GM23338 (cell line): ENCODE results near the gene SGCD. TPM values are rescaled to one million over a fixed set of nuclear protein-coding genes. Genes with fewer than 3 reads are reported as not detected.

ENCODE experiments used
- ATAC-seq: fragments of 200-7000 bp; cut with Tn5 transposase; 3 replicates; pipeline ENCODE4 v1.9.1; 2020
- DNase-seq: peaks from one replicate; pipeline ENCODE4 v3.0.0-alpha.2; 2015; ENCODE audit warnings: low spot score
- H2AFZ ChIP-seq: fragments of 200-600 bp; sonication (generic); 2 replicates; pipeline ENCODE4 v1.8.0; 2016; ENCODE audit warnings: antibody characterized with exemption, mild to moderate bottlenecking, moderate library complexity
- H3F3A ChIP-seq: fragments of 200-600 bp; sonication (generic); replicated peaks from 2 replicates; pipeline ENCODE4 v1.8.0; 2017; ENCODE audit warnings: antibody characterized with exemption, mixed run types, low read depth
- H3K27ac ChIP-seq: fragments of 200-600 bp; sonication (generic); 2 replicates; pipeline ENCODE4 v1.6.1; 2016; ENCODE audit warnings: low read depth
- H3K27me3 ChIP-seq: fragments of 200-600 bp; sonication (generic); 2 replicates; pipeline ENCODE4 v1.8.0; 2016; ENCODE audit warnings: mild to moderate bottlenecking, mixed run types, moderate library complexity; ENCODE audit not compliant: insufficient read depth
- H3K36me3 ChIP-seq: fragments of 200-600 bp; sonication (generic); 2 replicates; pipeline ENCODE4 v1.8.0; 2016; ENCODE audit warnings: mild to moderate bottlenecking; ENCODE audit not compliant: insufficient read depth
- H3K4me1 ChIP-seq: fragments of 200-600 bp; sonication (generic); 2 replicates; pipeline ENCODE4 v1.8.0; 2016; ENCODE audit warnings: mild to moderate bottlenecking, moderate library complexity; ENCODE audit not compliant: insufficient read depth
- H3K4me2 ChIP-seq: fragments of 200-600 bp; sonication (generic); 2 replicates; pipeline ENCODE4 v1.7.1; 2017; ENCODE audit warnings: mixed run types
- H3K4me3 ChIP-seq: fragments of 200-600 bp; sonication (generic); 2 replicates; pipeline ENCODE4 v1.6.1; 2016; ENCODE audit warnings: mixed run types
- H3K79me2 ChIP-seq: fragments of 200-600 bp; sonication (generic); replicated peaks from 2 replicates; pipeline ENCODE4 v1.8.0; 2017; ENCODE audit warnings: mild to moderate bottlenecking; ENCODE audit not compliant: insufficient read depth
- H3K9me2 ChIP-seq: fragments of 200-600 bp; sonication (generic); 2 replicates; pipeline ENCODE4 v1.8.0; 2017; ENCODE audit not compliant: insufficient read depth
- H4K20me1 ChIP-seq: fragments of 200-600 bp; sonication (generic); replicated peaks from 2 replicates; pipeline ENCODE4 v1.8.0; 2017; ENCODE audit warnings: mild to moderate bottlenecking; ENCODE audit not compliant: insufficient read depth
- H3K27ac Mint-ChIP-seq: 2 replicates; pipeline ENCODE4 v1.8.0; 2020; ENCODE audit warnings: inconsistent platforms, mild to moderate bottlenecking, moderate library complexity, mixed read lengths
- H3K27me3 Mint-ChIP-seq: 3 replicates; pipeline ENCODE4 v1.8.0; 2022; ENCODE audit warnings: low read depth, mild to moderate bottlenecking, moderate library complexity, mixed read lengths, inconsistent platforms; ENCODE audit not compliant: insufficient read depth, poor library complexity
- H3K36me3 Mint-ChIP-seq: 3 replicates; pipeline ENCODE4 v1.8.0; 2021; ENCODE audit warnings: low read depth, mild to moderate bottlenecking, inconsistent platforms, moderate library complexity, mixed read lengths
- H3K4me1 Mint-ChIP-seq: 3 replicates; pipeline ENCODE4 v1.8.0; 2020; ENCODE audit warnings: mild to moderate bottlenecking, inconsistent platforms, mixed read lengths
- H3K4me3 Mint-ChIP-seq: 3 replicates; pipeline ENCODE4 v1.8.0; 2021; ENCODE audit warnings: moderate library complexity, mild to moderate bottlenecking, inconsistent platforms, mixed read lengths
- H3K9me3 Mint-ChIP-seq: 3 replicates; pipeline ENCODE4 v1.8.0; 2020; ENCODE audit warnings: moderate library complexity, mild to moderate bottlenecking, inconsistent platforms, mixed read lengths
- CREB1 ChIP-seq: fragments of 250-450 bp; sonication (Bioruptor Pico); IDR thresholded peaks from 2 replicates; pipeline ENCODE4 v1.5.0; 2020; ENCODE audit warnings: low read depth, mild to moderate bottlenecking, moderate library complexity
- EZH2 ChIP-seq: fragments of 200-600 bp; sonication (generic); IDR thresholded peaks from one replicate; pipeline ENCODE4 v1.8.0; 2017; ENCODE audit warnings: antibody characterized with exemption, mild to moderate bottlenecking, low read depth; ENCODE audit not compliant: unreplicated experiment
- EZH2phosphoT487 ChIP-seq: fragments of 200-600 bp; sonication (generic); IDR thresholded peaks from one replicate; pipeline ENCODE4 v1.8.1; 2018; ENCODE audit warnings: antibody characterized with exemption; ENCODE audit not compliant: unreplicated experiment
- JUNB ChIP-seq: IDR thresholded peaks from one replicate; pipeline ENCODE4 v1.6.1; 2016; ENCODE audit warnings: antibody characterized with exemption; ENCODE audit not compliant: unreplicated experiment
- NANOG ChIP-seq: IDR thresholded peaks from 2 replicates; pipeline ENCODE4 v1.6.1; 2016; ENCODE audit warnings: antibody characterized with exemption, borderline replicate concordance
- POLR2AphosphoS5 ChIP-seq: IDR thresholded peaks from 2 replicates; pipeline ENCODE4 v1.6.1; 2016; ENCODE audit warnings: antibody characterized with exemption, low read depth
- STAT1 ChIP-seq: IDR thresholded peaks from one replicate; pipeline ENCODE4 v1.6.1; 2016; ENCODE audit warnings: antibody characterized with exemption; ENCODE audit not compliant: unreplicated experiment
- ZNF114 ChIP-seq: fragments of 250-450 bp; sonication (Bioruptor Pico); IDR thresholded peaks from 2 replicates; pipeline ENCODE4 v1.5.0; 2020; ENCODE audit warnings: mild to moderate bottlenecking, moderate library complexity
- ZNF331 ChIP-seq: fragments of 250-450 bp; sonication (Bioruptor Pico); IDR thresholded peaks from 2 replicates; pipeline ENCODE4 v1.5.0; 2020; ENCODE audit warnings: low read depth, mild to moderate bottlenecking, moderate library complexity
- polyA plus RNA-seq: library from polyadenylated mRNA; unstranded; fragments of >200 nt; fragmentation: Nextera tagmentation; extraction: Ambion mirVana; gene quantifications from 2 replicates; pipeline ENCODE4 v1.2.1, GENCODE V29; 2016
- total RNA-seq: library from RNA; depleted of rRNA; stranded (reverse); fragments of >200 nt; shearing (Covaris generic); gene quantifications from 2 replicates; pipeline ENCODE4 v1.2.3, GENCODE V29; 2014
- TF ChIP-seq, protein P1 (sequence below): fragments of 250-450 bp; sonication (Bioruptor Pico); IDR thresholded peaks from 2 replicates; pipeline ENCODE4 v1.5.0; 2020; ENCODE audit warnings: mild to moderate bottlenecking, moderate library complexity
- TF ChIP-seq, protein P2 (sequence below): IDR thresholded peaks from 2 replicates; pipeline ENCODE4 v1.6.1; 2016; ENCODE audit warnings: antibody characterized with exemption
- TF ChIP-seq, protein P3 (sequence below): IDR thresholded peaks from one replicate; pipeline ENCODE4 v1.6.1; 2018; ENCODE audit warnings: antibody characterized with exemption; ENCODE audit not compliant: unreplicated experiment
- TF ChIP-seq, protein P4 (sequence below), 2 experiments: fragments of 200-600 bp in 1 of 2; sonication (generic) in 1 of 2; conservative IDR thresholded peaks; 2 replicates each; pipeline versions ENCODE4 v1.5.1 to v1.6.1; 2016 to 2017; ENCODE audit warnings: antibody characterized with exemption in 2 of 2, low read depth in 2 of 2, mild to moderate bottlenecking in 2 of 2, moderate library complexity in 1 of 2

Gene SGCD
- total and polyA plus RNA-seq, 2 experiments from 2014 or later = 0.03 to 0.05 TPM

DNA sequence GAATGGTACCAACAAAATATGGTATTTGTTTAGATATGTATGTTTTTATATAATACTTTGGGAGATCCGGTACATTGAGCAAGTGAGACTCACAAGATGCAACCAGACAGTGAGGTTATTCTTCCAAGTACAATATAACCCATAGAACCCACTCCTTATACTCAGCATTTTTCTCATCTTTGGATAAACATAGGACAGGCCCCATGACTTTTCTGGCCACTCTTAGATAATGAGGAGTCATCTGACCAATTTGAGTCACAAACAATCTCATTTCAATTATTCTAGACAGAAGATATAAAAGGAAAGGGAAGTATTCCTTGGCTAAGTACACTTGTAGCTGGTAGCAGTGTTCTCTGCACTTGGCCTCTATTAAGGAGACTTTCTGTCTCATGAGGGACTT, 150.2 kb downstream of the SGCD start:
- H3K27ac Mint-ChIP-seq = no peak overlapping the region
- H3K36me3 ChIP-seq = no peaks in the 10 kb centered on the region

More for the DNA sequence above, 150.2 kb downstream of the SGCD start:
- Mint-ChIP-seq H3K9me3 (0 out of 3 replicates have a peak, but pooled peaks cover 3% of the 10 kb centered on the region), H3K36me3 (no peaks in the 10 kb centered on the region), H3K4me3 (no peak overlapping the region), H3K4me1 (peaks cover 12% of the 10 kb centered on the region), H3K27me3 (peaks cover 5% of the 10 kb centered on the region)
- H3K27me3 ChIP-seq = no peaks in the 10 kb centered on the region
- H2AFZ ChIP-seq = no peak overlapping the region
- H3K4me1 ChIP-seq = no peaks in the 10 kb centered on the region
- H3K4me3 ChIP-seq = no peak overlapping the region
- H4K20me1 ChIP-seq = no peaks in the 10 kb centered on the region
- TF ChIP-seq STAT1 (no peak), EZH2phosphoT487 (no peak), JUNB (no peak), EZH2 (no peak), CREB1 (CRISPR knock-in tag) (no peak), ZNF114 (no peak), NANOG (no peak), ZNF331 (CRISPR knock-in tag) (no peak), POLR2AphosphoS5 (no peak)
- TF ChIP-seq, protein P1, sequence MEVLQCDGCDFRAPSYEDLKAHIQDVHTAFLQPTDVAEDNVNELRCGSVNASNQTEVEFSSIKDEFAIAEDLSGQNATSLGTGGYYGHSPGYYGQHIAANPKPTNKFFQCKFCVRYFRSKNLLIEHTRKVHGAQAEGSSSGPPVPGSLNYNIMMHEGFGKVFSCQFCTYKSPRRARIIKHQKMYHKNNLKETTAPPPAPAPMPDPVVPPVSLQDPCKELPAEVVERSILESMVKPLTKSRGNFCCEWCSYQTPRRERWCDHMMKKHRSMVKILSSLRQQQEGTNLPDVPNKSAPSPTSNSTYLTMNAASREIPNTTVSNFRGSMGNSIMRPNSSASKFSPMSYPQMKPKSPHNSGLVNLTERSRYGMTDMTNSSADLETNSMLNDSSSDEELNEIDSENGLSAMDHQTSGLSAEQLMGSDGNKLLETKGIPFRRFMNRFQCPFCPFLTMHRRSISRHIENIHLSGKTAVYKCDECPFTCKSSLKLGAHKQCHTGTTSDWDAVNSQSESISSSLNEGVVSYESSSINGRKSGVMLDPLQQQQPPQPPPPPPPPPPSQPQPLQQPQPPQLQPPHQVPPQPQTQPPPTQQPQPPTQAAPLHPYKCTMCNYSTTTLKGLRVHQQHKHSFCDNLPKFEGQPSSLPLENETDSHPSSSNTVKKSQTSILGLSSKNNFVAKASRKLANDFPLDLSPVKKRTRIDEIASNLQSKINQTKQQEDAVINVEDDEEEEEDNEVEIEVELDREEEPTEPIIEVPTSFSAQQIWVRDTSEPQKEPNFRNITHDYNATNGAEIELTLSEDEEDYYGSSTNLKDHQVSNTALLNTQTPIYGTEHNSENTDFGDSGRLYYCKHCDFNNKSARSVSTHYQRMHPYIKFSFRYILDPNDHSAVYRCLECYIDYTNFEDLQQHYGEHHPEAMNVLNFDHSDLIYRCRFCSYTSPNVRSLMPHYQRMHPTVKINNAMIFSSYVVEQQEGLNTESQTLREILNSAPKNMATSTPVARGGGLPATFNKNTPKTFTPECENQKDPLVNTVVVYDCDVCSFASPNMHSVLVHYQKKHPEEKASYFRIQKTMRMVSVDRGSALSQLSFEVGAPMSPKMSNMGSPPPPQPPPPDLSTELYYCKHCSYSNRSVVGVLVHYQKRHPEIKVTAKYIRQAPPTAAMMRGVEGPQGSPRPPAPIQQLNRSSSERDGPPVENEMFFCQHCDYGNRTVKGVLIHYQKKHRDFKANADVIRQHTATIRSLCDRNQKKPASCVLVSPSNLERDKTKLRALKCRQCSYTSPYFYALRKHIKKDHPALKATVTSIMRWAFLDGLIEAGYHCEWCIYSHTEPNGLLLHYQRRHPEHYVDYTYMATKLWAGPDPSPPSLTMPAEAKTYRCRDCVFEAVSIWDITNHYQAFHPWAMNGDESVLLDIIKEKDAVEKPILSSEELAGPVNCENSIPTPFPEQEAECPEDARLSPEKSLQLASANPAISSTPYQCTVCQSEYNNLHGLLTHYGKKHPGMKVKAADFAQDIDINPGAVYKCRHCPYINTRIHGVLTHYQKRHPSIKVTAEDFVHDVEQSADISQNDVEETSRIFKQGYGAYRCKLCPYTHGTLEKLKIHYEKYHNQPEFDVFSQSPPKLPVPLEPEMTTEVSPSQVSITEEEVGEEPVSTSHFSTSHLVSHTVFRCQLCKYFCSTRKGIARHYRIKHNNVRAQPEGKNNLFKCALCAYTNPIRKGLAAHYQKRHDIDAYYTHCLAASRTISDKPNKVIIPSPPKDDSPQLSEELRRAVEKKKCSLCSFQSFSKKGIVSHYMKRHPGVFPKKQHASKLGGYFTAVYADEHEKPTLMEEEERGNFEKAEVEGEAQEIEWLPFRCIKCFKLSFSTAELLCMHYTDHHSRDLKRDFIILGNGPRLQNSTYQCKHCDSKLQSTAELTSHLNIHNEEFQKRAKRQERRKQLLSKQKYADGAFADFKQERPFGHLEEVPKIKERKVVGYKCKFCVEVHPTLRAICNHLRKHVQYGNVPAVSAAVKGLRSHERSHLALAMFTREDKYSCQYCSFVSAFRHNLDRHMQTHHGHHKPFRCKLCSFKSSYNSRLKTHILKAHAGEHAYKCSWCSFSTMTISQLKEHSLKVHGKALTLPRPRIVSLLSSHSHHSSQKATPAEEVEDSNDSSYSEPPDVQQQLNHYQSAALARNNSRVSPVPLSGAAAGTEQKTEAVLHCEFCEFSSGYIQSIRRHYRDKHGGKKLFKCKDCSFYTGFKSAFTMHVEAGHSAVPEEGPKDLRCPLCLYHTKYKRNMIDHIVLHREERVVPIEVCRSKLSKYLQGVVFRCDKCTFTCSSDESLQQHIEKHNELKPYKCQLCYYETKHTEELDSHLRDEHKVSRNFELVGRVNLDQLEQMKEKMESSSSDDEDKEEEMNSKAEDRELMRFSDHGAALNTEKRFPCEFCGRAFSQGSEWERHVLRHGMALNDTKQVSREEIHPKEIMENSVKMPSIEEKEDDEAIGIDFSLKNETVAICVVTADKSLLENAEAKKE = no peak
- TF ChIP-seq, protein P2, sequence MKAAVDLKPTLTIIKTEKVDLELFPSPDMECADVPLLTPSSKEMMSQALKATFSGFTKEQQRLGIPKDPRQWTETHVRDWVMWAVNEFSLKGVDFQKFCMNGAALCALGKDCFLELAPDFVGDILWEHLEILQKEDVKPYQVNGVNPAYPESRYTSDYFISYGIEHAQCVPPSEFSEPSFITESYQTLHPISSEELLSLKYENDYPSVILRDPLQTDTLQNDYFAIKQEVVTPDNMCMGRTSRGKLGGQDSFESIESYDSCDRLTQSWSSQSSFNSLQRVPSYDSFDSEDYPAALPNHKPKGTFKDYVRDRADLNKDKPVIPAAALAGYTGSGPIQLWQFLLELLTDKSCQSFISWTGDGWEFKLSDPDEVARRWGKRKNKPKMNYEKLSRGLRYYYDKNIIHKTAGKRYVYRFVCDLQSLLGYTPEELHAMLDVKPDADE = no peak
- TF ChIP-seq, protein P3, sequence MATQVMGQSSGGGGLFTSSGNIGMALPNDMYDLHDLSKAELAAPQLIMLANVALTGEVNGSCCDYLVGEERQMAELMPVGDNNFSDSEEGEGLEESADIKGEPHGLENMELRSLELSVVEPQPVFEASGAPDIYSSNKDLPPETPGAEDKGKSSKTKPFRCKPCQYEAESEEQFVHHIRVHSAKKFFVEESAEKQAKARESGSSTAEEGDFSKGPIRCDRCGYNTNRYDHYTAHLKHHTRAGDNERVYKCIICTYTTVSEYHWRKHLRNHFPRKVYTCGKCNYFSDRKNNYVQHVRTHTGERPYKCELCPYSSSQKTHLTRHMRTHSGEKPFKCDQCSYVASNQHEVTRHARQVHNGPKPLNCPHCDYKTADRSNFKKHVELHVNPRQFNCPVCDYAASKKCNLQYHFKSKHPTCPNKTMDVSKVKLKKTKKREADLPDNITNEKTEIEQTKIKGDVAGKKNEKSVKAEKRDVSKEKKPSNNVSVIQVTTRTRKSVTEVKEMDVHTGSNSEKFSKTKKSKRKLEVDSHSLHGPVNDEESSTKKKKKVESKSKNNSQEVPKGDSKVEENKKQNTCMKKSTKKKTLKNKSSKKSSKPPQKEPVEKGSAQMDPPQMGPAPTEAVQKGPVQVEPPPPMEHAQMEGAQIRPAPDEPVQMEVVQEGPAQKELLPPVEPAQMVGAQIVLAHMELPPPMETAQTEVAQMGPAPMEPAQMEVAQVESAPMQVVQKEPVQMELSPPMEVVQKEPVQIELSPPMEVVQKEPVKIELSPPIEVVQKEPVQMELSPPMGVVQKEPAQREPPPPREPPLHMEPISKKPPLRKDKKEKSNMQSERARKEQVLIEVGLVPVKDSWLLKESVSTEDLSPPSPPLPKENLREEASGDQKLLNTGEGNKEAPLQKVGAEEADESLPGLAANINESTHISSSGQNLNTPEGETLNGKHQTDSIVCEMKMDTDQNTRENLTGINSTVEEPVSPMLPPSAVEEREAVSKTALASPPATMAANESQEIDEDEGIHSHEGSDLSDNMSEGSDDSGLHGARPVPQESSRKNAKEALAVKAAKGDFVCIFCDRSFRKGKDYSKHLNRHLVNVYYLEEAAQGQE = no peak
- TF ChIP-seq, protein P4, sequence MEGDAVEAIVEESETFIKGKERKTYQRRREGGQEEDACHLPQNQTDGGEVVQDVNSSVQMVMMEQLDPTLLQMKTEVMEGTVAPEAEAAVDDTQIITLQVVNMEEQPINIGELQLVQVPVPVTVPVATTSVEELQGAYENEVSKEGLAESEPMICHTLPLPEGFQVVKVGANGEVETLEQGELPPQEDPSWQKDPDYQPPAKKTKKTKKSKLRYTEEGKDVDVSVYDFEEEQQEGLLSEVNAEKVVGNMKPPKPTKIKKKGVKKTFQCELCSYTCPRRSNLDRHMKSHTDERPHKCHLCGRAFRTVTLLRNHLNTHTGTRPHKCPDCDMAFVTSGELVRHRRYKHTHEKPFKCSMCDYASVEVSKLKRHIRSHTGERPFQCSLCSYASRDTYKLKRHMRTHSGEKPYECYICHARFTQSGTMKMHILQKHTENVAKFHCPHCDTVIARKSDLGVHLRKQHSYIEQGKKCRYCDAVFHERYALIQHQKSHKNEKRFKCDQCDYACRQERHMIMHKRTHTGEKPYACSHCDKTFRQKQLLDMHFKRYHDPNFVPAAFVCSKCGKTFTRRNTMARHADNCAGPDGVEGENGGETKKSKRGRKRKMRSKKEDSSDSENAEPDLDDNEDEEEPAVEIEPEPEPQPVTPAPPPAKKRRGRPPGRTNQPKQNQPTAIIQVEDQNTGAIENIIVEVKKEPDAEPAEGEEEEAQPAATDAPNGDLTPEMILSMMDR (conservative IDR thresholded peaks at IDR 0.05; ENCODE audit: low read depth in 2 of 2) = no peak
- H3K4me2 ChIP-seq = no peak overlapping the region
- peaks cover 5% of the 10 kb centered on the region; the same call in 1 of the 2 replicates for H3K9me2 ChIP-seq
- ATAC-seq = no peak
- no peak overlapping the region for H3K27ac ChIP-seq
- H3F3A ChIP-seq = no peaks in the 10 kb centered on the region
- H3K79me2 ChIP-seq = no peaks in the 10 kb centered on the region
- DNase-seq = no peak
